H1 (cell line): ENCODE data around the gene TM4SF1. TPM values are rescaled to one million over a fixed set of nuclear protein-coding genes. Genes with fewer than 3 reads are reported as not detected.

Experiments
- CTCF ChIA-PET: fragments of 300-600 bp; sonication (Branson Sonifier 250); formaldehyde crosslinking; loops from one replicate; lab custom pipeline; 2021; ENCODE audit not compliant: partially characterized antibody; lab: Charles Lee
- POLR2A ChIA-PET: fragments of 300-600 bp; sonication (Branson Sonifier 250); formaldehyde crosslinking; loops from one replicate; lab custom pipeline; 2021; ENCODE audit warnings: inconsistent platforms; ENCODE audit not compliant: partially characterized antibody; lab: Charles Lee
- DNase-seq, 2 experiments: peaks; one replicate each; pipeline versions ENCODE4 v3.0.0 to v3.0.0-alpha.2; 2010 to 2022; ENCODE audit warnings: low spot score in 2 of 2, low read depth in 1 of 2, mixed read lengths in 1 of 2
- FAIRE-seq: peaks from 2 replicates; lab custom pipeline; 2011; peaks lifted over from hg19 to GRCh38; lab: Jason Lieb, UNC
- H2AFZ ChIP-seq: 2 replicates; pipeline ENCODE4 v1.8.1; 2012; ENCODE audit warnings: low read length, inconsistent platforms
- H2AK5ac ChIP-seq: 2 replicates; pipeline ENCODE4 v1.6.1; 2013; ENCODE audit warnings: low read depth, low read length
- H2BK120ac ChIP-seq: replicated peaks from 2 replicates; pipeline ENCODE3; 2013; ENCODE audit warnings: low read depth, low read length, inconsistent platforms
- H2BK12ac ChIP-seq: 2 replicates; pipeline ENCODE4 v1.6.1; 2013; ENCODE audit warnings: low read depth, low read length
- H2BK15ac ChIP-seq: 2 replicates; pipeline ENCODE4 v1.6.1; 2013; ENCODE audit warnings: low read length
- H2BK20ac ChIP-seq: 2 replicates; pipeline ENCODE4 v1.6.1; 2013; ENCODE audit warnings: low read length
- H2BK5ac ChIP-seq: 2 replicates; pipeline ENCODE4 v1.6.1; 2013; ENCODE audit warnings: low read depth, low read length
- H3K14ac ChIP-seq: 2 replicates; pipeline ENCODE4 v1.6.1; 2013; ENCODE audit warnings: inconsistent platforms; ENCODE audit not compliant: insufficient read length
- H3K18ac ChIP-seq: 2 replicates; pipeline ENCODE4 v1.6.1; 2013; ENCODE audit warnings: low read length; ENCODE audit errors: extremely low read depth
- H3K23ac ChIP-seq: 2 replicates; pipeline ENCODE4 v1.6.1; 2013; ENCODE audit warnings: inconsistent platforms; ENCODE audit not compliant: insufficient read length
- H3K23me2 ChIP-seq: 2 replicates; pipeline ENCODE4 v1.6.1; 2013; ENCODE audit warnings: low read depth, low read length
- H3K27ac ChIP-seq: 2 replicates; pipeline ENCODE4 v1.6.1; 2011; ENCODE audit warnings: low read depth, low read length, inconsistent platforms
- H3K27me3 ChIP-seq, 4 experiments: replicated peaks in 1 of 4; 1 replicate in 1 of 4; 2 replicates in 3 of 4; pipeline versions ENCODE4 v1.6.1 to v1.8.1; 2011 to 2013; ENCODE audit warnings: low read length in 3 of 4, mild to moderate bottlenecking in 3 of 4, inconsistent platforms in 2 of 4, mixed read lengths in 2 of 4, moderate library complexity in 1 of 4; ENCODE audit not compliant: control insufficient read depth in 3 of 4, insufficient read depth in 3 of 4; ENCODE audit errors: extremely low read depth in 1 of 4
- H3K36me3 ChIP-seq, 4 experiments: 2 replicates each; pipeline versions ENCODE4 v1.6.1 to v1.8.1; 2011 to 2013; ENCODE audit warnings: mild to moderate bottlenecking in 4 of 4, low read length in 3 of 4, moderate library complexity in 2 of 4, control low read depth in 1 of 4, inconsistent platforms in 1 of 4; ENCODE audit not compliant: insufficient read depth in 4 of 4, control insufficient read depth in 2 of 4
- H3K4ac ChIP-seq: replicated peaks from 2 replicates; pipeline ENCODE3; 2013; ENCODE audit warnings: low read length, low read depth, mixed read lengths, inconsistent platforms; ENCODE audit not compliant: insufficient read length
- H3K4me1 ChIP-seq, 4 experiments: replicated peaks in 1 of 4; 1 replicate in 1 of 4; 2 replicates in 3 of 4; pipeline versions ENCODE4 v1.6.1 to v1.8.1; 2011 to 2013; ENCODE audit warnings: low read length in 3 of 4, inconsistent platforms in 2 of 4, mixed read lengths in 1 of 4; ENCODE audit not compliant: insufficient read depth in 4 of 4, control insufficient read depth in 3 of 4
- H3K4me2 ChIP-seq, 2 experiments: 2 replicates each; pipeline versions ENCODE4 v1.6.1 to v1.8.1; 2011 to 2013; ENCODE audit warnings: low read depth in 2 of 2, low read length in 2 of 2, control low read depth in 1 of 2, inconsistent platforms in 1 of 2, mild to moderate bottlenecking in 1 of 2; ENCODE audit not compliant: insufficient read depth in 1 of 2
- H3K4me3 ChIP-seq, 4 experiments: fragments of 200-600, 300-600 bp in 1 of 4; sonication (generic), shearing (Covaris generic), sonication (Bioruptor Twin) in 1 of 4; 2 replicates each; pipeline versions ENCODE4 v1.5.1 to v1.8.1; 2011 to 2016; ENCODE audit warnings: low read length in 4 of 4, low read depth in 3 of 4, control low read depth in 2 of 4, inconsistent platforms in 2 of 4, mild to moderate bottlenecking in 2 of 4, mixed read lengths in 1 of 4, moderate library complexity in 1 of 4; ENCODE audit not compliant: insufficient read depth in 2 of 4; ENCODE audit errors: extremely low read depth in 1 of 4
- H3K56ac ChIP-seq: replicated peaks from 2 replicates; pipeline ENCODE3; 2013; ENCODE audit warnings: low read depth, mild to moderate bottlenecking, mixed read lengths, low read length, inconsistent platforms; ENCODE audit not compliant: insufficient read length
- H3K79me1 ChIP-seq: 2 replicates; pipeline ENCODE4 v1.6.1; 2013; ENCODE audit warnings: low read depth, low read length, control low read depth
- H3K79me2 ChIP-seq, 2 experiments: 2 replicates each; pipeline versions ENCODE4 v1.6.1 to v1.8.1; 2012 to 2013; ENCODE audit warnings: low read length in 2 of 2, mild to moderate bottlenecking in 2 of 2, inconsistent platforms in 1 of 2; ENCODE audit not compliant: insufficient read depth in 2 of 2, control insufficient read depth in 1 of 2
- H3K9ac ChIP-seq, 4 experiments: replicated peaks in 1 of 4; 1 replicate in 1 of 4; 2 replicates in 3 of 4; pipeline versions ENCODE4 v1.6.1 to v1.8.1; 2011 to 2013; ENCODE audit warnings: low read depth in 3 of 4, low read length in 3 of 4, control low read depth in 2 of 4, mild to moderate bottlenecking in 2 of 4, moderate library complexity in 2 of 4, inconsistent platforms in 1 of 4; ENCODE audit errors: extremely low read depth in 1 of 4
- H3K9me3 ChIP-seq, 2 experiments: 2 replicates each; pipeline versions ENCODE4 v1.6.1 to v1.8.1; 2012 to 2013; ENCODE audit warnings: mild to moderate bottlenecking in 2 of 2, moderate library complexity in 2 of 2, control low read depth in 1 of 2, inconsistent platforms in 1 of 2, low read depth in 1 of 2, low read length in 1 of 2, mixed read lengths in 1 of 2; ENCODE audit not compliant: insufficient read depth in 2 of 2
- H4K20me1 ChIP-seq, 2 experiments: replicated peaks in 1 of 2; 2 replicates each; pipeline versions ENCODE3 to v1.8.1; 2011 to 2013; ENCODE audit warnings: inconsistent platforms in 2 of 2, low read length in 2 of 2, mild to moderate bottlenecking in 1 of 2; ENCODE audit not compliant: insufficient read depth in 2 of 2, control insufficient read depth in 1 of 2
- H4K5ac ChIP-seq: 2 replicates; pipeline ENCODE4 v1.6.1; 2013; ENCODE audit warnings: low read length, low read depth, mixed read lengths, inconsistent platforms; ENCODE audit not compliant: insufficient read length
- H4K8ac ChIP-seq: 2 replicates; pipeline ENCODE4 v1.8.0; 2013; ENCODE audit warnings: mild to moderate bottlenecking, moderate library complexity, low read length, inconsistent platforms; ENCODE audit not compliant: insufficient read depth; ENCODE audit errors: extremely low read depth
- H4K91ac ChIP-seq: replicated peaks from 2 replicates; pipeline ENCODE3; 2013; ENCODE audit warnings: low read length, mixed read lengths, inconsistent platforms; ENCODE audit not compliant: insufficient read length
- ASH2L ChIP-seq: fragments of 200-600, 300-600 bp; sonication (generic); IDR thresholded peaks from one replicate; pipeline ENCODE4 v1.7.1; 2017; ENCODE audit warnings: low read length
- BACH1 ChIP-seq: IDR thresholded peaks from 2 replicates; pipeline ENCODE4 v1.6.1; 2012; ENCODE audit warnings: low read length, improper control_type of control experiment
- BCL11A ChIP-seq, 2 experiments: IDR thresholded peaks; one replicate each; pipeline ENCODE4 v1.6.1; 2011; ENCODE audit warnings: low read depth in 2 of 2, low read length in 2 of 2, mild to moderate bottlenecking in 2 of 2
- CBX5 ChIP-seq: fragments of 300-800, 300-1000 bp; sonication (generic); IDR thresholded peaks from 2 replicates; pipeline ENCODE4 v1.7.1; 2016; ENCODE audit warnings: antibody characterized with exemption, low read length, low read depth
- CBX8 ChIP-seq: fragments of 300-800, 300-1000 bp; sonication (generic); IDR thresholded peaks from 2 replicates; pipeline ENCODE4 v1.7.1; 2016; ENCODE audit warnings: low read depth, low read length, borderline replicate concordance
- CHD1 ChIP-seq: IDR thresholded peaks from 2 replicates; pipeline ENCODE4 v1.6.1; 2012; ENCODE audit warnings: low read depth, low read length, improper control_type of control experiment
- GABPA ChIP-seq: IDR thresholded peaks from 2 replicates; pipeline ENCODE4 v1.6.1; 2011; ENCODE audit warnings: mild to moderate bottlenecking, low read length, moderate library complexity, borderline replicate concordance; ENCODE audit not compliant: insufficient read depth
- JUN ChIP-seq: IDR thresholded peaks from 2 replicates; pipeline ENCODE4 v1.6.1; 2011; ENCODE audit warnings: low read depth, mild to moderate bottlenecking, improper control_type of control experiment, low read length
- NANOG ChIP-seq: IDR thresholded peaks from 2 replicates; pipeline ENCODE4 v1.6.1; 2011; ENCODE audit warnings: low read length, low read depth, mild to moderate bottlenecking, inconsistent platforms; ENCODE audit not compliant: insufficient read depth, poor library complexity, severe bottlenecking
- PHF8 ChIP-seq: fragments of 200-600 bp; sonication (generic); conservative IDR thresholded peaks from 2 replicates; pipeline ENCODE4 v1.7.1; 2012; ENCODE audit warnings: low read depth, mild to moderate bottlenecking, inconsistent platforms, low read length, moderate library complexity
- RAD21 ChIP-seq, 2 experiments: IDR thresholded peaks in 1 of 2; conservative IDR thresholded peaks in 1 of 2; 2 replicates each; pipeline ENCODE4 v1.6.1; 2011; ENCODE audit warnings: low read depth in 2 of 2, low read length in 2 of 2, improper control_type of control experiment in 1 of 2, inconsistent platforms in 1 of 2, mild to moderate bottlenecking in 1 of 2, moderate library complexity in 1 of 2
- SRF ChIP-seq: IDR thresholded peaks from 2 replicates; pipeline ENCODE4 v1.6.1; 2011; ENCODE audit warnings: mild to moderate bottlenecking, low read depth, low read length, moderate library complexity
- TAF1 ChIP-seq: IDR thresholded peaks from 2 replicates; pipeline ENCODE4 v1.6.1; 2011; ENCODE audit warnings: mild to moderate bottlenecking, low read depth, low read length
- TCF12 ChIP-seq: IDR thresholded peaks from 2 replicates; pipeline ENCODE4 v1.6.1; 2011; ENCODE audit warnings: low read depth, mild to moderate bottlenecking, low read length
- polyA plus RNA-seq, 7 experiments: library from polyadenylated mRNA; depleted of rRNA in 3 of 7; stranded (reverse) in 5 of 7; unstranded in 2 of 7; fragments of >200 nt in 5 of 7; fragments of 200-250 nt in 2 of 7; gene quantifications; 1 replicate in 5 of 7; 2 replicates in 1 of 7; 4 replicates in 1 of 7; pipeline versions ENCODE4 v1.2.1 to v1.2.3, GENCODE V29; 2011 to 2013; ENCODE audit warnings: missing spikeins in 2 of 7, mixed read lengths in 2 of 7
- total RNA-seq: library from RNA; stranded (reverse); fragmentation: NEBNext Ultra II Directional; extraction: Animal tissue kit (Norgen Biotek cat#: 25700); gene quantifications from 2 replicates; pipeline ENCODE4 v1.2.1, GENCODE V29; 2021
- TF ChIP-seq, protein P1 (sequence below): IDR thresholded peaks from 2 replicates; pipeline ENCODE4 v1.6.1; 2012; ENCODE audit warnings: inconsistent platforms

TM4SF1 gene
- total and polyA plus RNA-seq, 2 of the 8 experiments (the other 6 are each of a cell fraction or from before 2014, with no cell fraction given): 0.26 to 1.3 TPM

GRCh38 chr3:149383703-149384102 lies 6.3 kb upstream of the TM4SF1 start:
- TF ChIP-seq CBX5 (no peak), JUN (no peak), GABPA (no peak), NANOG (no peak), TAF1 (no peak), PHF8 (no peak), BACH1 (no peak), RAD21 (IDR thresholded peaks at IDR 0.05 in 1 of 2, conservative IDR thresholded peaks at IDR 0.05 in 1 of 2; ENCODE audit: low read depth in 2 of 2, low read length in 2 of 2) (no peak), TCF12 (no peak), BCL11A (IDR thresholded peaks at IDR 0.05; ENCODE audit: low read depth in 2 of 2, low read length in 2 of 2) (no peak), CHD1 (no peak), ASH2L (no peak), CBX8 (no peak), SRF (no peak)
- TF ChIP-seq, protein P1, sequence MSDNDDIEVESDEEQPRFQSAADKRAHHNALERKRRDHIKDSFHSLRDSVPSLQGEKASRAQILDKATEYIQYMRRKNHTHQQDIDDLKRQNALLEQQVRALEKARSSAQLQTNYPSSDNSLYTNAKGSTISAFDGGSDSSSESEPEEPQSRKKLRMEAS: no peak
- no peak overlapping the region for H2AK5ac ChIP-seq
- DNase-seq: no peak
- H3K79me1 ChIP-seq: no peaks in the 10 kb centered on the region
- H3K4me1 ChIP-seq: no peaks in the 10 kb centered on the region
- no peak overlapping the region for H2BK20ac ChIP-seq
- H3K9me3 ChIP-seq: peaks cover 0 to 6% of the 10 kb centered on the region in 2 experiments; a peak in 1 of 4 replicates
- no peak overlapping the region for H3K27ac ChIP-seq
- no peaks in the 10 kb centered on the region for H3K79me2 ChIP-seq
- no peak overlapping the region for H3K14ac ChIP-seq
- H4K20me1 ChIP-seq: no peaks in the 10 kb centered on the region
- no peak overlapping the region for H3K4me2 ChIP-seq
- no peak overlapping the region for H3K4ac ChIP-seq
- H3K18ac ChIP-seq: no peak overlapping the region
- no peak for FAIRE-seq
- H2AFZ ChIP-seq: no peak overlapping the region
- no peak overlapping the region for H3K4me3 ChIP-seq
- H2BK120ac ChIP-seq: no peak overlapping the region
- no peaks in the 10 kb centered on the region for H3K23me2 ChIP-seq
- H3K27me3 ChIP-seq: no peaks in the 10 kb centered on the region
- no peak overlapping the region for H4K91ac ChIP-seq
- no peak overlapping the region for H2BK15ac ChIP-seq
- no peak overlapping the region for H4K5ac ChIP-seq
- H3K36me3 ChIP-seq: no peaks in the 10 kb centered on the region
- H2BK5ac ChIP-seq: no peak overlapping the region
- H2BK12ac ChIP-seq: no peak overlapping the region
- H3K23ac ChIP-seq: no peak overlapping the region
- no peak overlapping the region for H4K8ac ChIP-seq
- H3K9ac ChIP-seq: no peak overlapping the region
- no peak overlapping the region for H3K56ac ChIP-seq
- ChIA-PET POLR2A (interaction anchor here (0.7 kb wide), 1 partner anchor 17 kb away, joined by 4 read pairs; no protein-coding TSS in a partner anchor), CTCF (interaction anchor here (1.0 to 2.0 kb wide), 4 partner anchors 32 to 283 kb away, joined by 3 to 5 read pairs (median 4); no protein-coding TSS in a partner anchor)
